HS-27A (cell line): ENCODE measurements around the gene UHMK1.

ENCODE experiments used
- DNase-seq: peaks from one replicate; pipeline ENCODE4 v3.0.0-alpha.2; 2012; ENCODE audit warnings: low read depth, missing footprints

UHMK1 gene

GRCh38 chr1:162530307-162530987 lies 32.8 kb downstream of the UHMK1 start:
- no peak for DNase-seq

- no peak for DNase-seq
Measured at GRCh38 chr1:162530988-162531319, 33.3 kb downstream of the UHMK1 start.

- DNase-seq: no peak
Measured at GRCh38 chr1:162535501-162535900, 37.9 kb downstream of the UHMK1 start.

DNA sequence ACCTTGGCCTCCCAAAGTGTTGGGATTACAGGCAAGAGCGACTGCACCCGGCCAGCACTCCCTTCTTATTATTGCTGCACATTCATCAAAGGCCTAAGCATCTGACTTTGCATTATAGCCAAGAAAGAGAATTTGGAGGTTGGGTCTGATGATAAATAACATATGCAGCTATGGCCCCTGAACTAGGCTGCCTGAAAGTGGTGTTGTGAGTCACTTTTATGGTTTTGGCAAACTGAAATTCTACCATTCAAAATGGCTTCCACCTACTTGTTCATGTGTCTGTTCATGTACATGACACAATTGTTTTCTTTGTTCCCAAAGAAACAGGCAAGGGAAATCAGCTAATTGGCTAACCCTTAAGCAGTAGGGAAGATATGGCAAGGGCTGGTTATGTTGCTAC lies 38.9 kb downstream of the UHMK1 start:
- no peak for DNase-seq

DNA sequence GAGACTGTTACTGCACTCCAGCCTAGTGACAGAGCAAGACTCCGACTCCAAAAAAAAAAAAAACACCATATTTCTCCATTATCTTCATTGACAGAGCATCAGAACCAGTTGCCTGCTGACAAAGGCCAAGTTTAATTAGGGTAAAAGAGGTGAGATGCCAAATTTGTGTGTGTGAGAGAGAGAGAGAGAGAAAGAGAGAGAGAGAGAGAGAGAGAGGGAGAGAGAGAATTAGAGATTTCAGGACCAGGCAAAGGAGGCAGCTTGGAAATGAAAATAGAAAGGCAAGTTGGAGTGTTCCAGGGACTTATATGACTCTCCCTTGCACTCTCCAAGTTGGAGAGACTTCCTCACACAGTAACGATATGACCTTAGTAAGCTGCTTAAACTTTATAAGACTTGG lies 39.6 kb downstream of the UHMK1 start:
- DNase-seq: no peak

- peak; percentile 89 for DNase-seq
Measured at GRCh38 chr1:162538815-162539431, 41.3 kb downstream of the UHMK1 start.

DNA sequence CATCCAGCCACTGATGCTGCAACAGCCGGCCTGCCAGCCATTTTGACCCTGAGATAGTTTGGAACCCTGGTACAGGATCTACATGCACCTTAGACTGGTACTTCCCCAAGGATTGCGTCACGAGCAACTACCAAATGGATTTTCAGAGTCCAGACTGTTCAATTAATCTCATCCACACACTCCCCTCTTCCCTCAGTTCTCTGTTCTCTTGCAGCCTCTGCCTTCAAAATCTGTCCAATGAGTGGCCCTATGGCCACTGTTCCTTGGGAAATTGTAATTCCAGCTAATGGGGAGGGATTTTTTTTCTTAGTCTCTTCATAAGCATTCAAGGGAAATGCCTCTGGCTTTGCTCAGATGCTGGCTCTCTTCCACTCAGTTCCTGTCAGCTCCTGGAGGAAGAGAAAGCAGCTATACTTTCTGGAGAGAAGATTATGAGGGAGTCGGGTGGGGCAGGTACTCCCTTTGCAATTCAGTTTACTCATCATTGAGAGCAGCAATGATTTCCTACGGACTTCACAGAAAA lies 44.1 kb downstream of the UHMK1 start:
- peak; percentile 91 for DNase-seq

DNA sequence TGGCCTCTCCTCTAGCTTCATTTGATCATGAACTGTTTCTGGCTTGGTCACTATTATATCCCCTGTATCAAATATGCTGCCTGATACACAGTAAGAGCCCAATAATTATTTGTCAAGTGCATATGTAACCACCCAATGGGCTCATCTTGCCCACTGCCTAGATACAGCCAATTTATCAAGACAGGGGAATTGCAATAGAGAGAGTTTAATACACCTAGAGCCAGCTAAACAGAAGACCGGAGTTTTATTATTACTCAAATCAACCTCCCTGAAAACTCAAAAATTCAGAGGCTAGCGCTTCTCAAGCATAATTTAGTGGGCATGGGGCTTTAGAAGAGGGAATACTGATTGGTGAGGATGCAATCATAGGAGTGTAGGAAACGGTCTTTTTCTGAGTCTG lies 45.6 kb downstream of the UHMK1 start:
- no peak for DNase-seq

DNA sequence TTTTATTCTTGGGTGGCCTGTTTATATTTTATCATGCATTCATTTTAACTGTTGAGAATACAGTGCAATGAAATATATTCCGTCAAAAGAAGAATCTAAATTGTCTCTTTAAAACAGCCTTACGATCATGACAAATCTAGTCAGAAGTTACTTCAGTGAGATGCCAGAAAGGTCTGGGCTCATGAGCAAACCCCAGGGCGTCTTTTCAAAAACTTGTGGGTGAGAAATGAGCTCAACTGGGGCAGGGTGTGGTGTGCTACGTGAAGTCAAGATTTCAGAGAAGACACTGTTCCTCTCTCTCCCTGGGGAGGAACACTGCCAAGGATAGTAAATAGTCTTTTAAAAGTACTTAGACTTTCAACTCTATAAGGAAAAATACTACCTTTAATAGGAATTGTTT lies 50.6 kb downstream of the UHMK1 start:
- no peak for DNase-seq

DNA sequence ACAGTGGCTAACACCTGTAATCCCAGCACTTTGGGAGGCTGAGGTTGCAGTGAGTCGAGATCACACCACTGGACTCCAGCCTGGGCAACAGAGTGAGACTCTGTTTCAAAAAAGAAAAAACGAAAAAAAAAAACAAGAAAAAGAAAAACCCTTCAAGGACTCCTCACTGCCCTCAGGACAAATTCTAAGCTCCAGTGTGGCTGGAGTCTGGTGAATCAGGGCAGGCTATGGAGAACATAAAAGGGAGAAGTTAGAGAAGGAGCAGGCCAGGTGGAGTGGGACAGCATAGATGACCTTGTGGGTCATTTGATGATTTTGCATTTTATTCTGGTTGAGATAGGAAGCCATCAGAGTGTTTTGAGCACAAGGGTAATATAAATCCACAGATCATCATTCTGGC lies 51.4 kb downstream of the UHMK1 start:
- DNase-seq: no peak

- DNase-seq: no peak
Measured at GRCh38 chr1:162550925-162551324, 53.3 kb downstream of the UHMK1 start.

- no peak for DNase-seq
Measured at GRCh38 chr1:162551969-162552683, 54.5 kb downstream of the UHMK1 start.

DNA sequence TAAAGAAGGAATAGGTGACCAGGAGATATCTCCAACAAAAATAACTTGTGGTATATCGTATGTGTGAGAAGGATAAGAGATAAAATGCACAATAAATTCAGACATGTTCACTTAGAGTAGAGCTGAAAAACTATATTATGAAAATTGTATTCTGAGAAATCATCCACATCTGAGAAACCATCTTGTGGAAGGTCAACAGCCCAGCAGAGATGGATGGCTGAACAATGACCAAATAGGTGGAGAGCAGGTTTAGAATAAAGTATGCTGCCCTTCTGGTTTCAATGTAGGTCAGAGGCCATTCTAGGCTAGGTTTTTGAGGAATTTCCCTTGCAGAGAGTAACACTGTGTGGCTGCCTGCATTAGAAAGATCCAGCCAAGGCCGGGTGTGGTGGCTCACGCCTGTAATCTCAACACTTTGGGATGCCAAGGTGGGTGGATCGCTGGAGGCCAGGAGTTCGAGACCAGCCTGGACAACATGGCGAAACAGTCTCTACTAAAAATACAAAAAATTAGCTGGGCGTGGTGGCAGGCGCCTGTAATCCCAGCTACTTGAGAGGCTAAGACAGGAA lies 55.1 kb downstream of the UHMK1 start:
- DNase-seq: no peak

DNA sequence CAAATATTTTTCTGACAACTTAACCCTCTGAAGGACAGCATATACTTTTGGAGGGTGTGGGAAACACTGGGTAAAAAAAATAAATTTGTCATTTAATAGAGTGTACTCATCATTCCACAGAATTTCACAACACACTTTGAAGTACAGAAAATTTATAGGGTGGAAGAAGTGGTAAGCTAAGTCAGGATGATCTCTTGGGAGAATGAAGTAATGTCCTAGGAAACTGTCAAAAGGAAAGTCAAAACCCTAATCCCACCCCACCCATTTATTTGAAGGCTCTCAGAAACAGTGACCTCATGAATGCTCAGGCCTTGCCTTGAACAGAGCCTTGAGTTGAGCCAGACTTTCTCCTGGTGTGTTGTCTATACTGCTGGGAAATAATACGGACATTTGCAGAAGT lies 56.6 kb downstream of the UHMK1 start:
- no peak for DNase-seq

- no peak for DNase-seq
Measured at GRCh38 chr1:162557536-162557935, 59.9 kb downstream of the UHMK1 start.

DNA sequence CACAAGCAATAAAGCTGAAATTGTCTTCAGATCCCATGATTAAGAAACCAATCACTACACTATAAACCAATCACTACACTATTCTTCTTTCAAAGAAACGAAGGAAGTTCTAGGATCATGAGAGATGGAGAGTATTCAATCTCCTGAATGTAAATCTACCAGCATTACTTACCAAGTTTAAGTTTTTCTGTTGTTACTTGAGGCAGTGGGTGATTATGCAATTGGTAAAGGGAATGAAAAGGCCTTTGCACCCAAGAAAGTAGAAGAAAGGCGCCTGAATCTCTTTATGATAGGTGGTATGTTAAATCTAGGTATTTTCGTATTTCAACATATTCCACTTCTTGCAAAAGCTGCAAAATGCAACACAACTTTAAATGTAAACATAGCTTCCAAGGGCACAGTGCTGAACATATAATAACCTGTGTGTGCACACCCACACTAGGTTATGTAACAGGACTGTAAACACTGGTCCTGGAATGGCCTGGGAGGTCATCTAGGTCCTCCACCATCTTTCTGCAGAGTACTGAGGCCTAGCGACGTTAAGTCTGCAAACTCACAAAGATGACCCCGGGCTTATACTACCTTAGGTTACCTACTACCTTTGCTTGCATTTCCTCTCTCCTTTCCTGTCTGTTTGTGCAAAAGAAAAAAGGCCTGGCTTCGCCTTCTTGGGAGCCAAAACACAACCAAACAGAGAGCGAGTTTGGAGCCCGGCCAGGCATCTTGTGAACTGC lies 62.9 kb downstream of the UHMK1 start:
- no peak for DNase-seq

DNA sequence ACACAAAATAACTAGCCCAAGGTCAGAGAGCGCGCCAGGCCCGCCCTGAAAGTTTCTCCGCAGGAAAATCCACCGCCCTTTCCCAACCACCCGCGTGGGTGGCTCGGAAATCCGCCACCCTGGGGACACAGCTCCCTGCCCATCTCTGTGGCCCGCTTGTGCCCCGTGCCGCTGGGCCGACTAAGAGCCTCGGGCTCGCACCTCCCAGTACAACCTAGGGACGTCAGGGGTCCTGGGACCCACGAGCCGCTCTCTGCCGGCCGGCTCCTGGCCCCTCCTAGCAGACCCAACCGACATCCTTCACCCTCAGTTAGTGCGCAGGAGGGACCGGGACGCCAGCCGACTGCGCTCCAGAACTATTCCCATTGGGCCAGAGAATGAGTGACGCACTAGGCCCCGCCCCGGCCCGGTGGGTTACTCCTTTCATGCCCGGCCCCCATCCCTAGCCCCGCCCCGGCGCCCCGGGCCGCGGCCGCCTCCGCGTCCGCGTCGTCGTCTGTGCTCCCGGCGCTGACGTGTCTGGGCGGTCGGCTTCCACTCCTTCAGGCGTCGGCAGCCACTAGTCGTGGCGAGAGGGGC lies 63.5 kb downstream of the UHMK1 start:
- DNase-seq: peak; percentile 84

- DNase-seq: peak; percentile 66
Measured at GRCh38 chr1:162561616-162562469, 64.2 kb downstream of the UHMK1 start, which contains the start of gene UAP1. Gene UAP1 (plus strand): TSS chr1:162561722. CDS start chr1:162566069, 4,347 bp downstream.

- peak; percentile 23 for DNase-seq
Measured at GRCh38 chr1:162562470-162562828, 64.8 kb downstream of the UHMK1 start.

GRCh38 chr1:162564762-162565218 lies 67.2 kb downstream of the UHMK1 start:
- DNase-seq: no peak

GRCh38 chr1:162565460-162565859 lies 67.8 kb downstream of the UHMK1 start:
- DNase-seq: no peak
